HepG2 (cell line): Measurements from ENCODE around the gene ZNF213. TPM values are rescaled to one million over a fixed set of nuclear protein-coding genes. Genes with fewer than 3 reads are reported as not detected.

ENCODE experiments used
- GATA4 ChIP-seq: sonication (generic); IDR thresholded peaks from 2 replicates; pipeline ENCODE4 v1.6.1; 2016; ENCODE audit warnings: antibody characterized with exemption, low read depth, borderline replicate concordance
- MAFK ChIP-seq, 2 experiments: IDR thresholded peaks in 1 of 2; conservative IDR thresholded peaks in 1 of 2; 2 replicates each; pipeline ENCODE4 v1.6.1; 2011; ENCODE audit warnings: improper control_type of control experiment in 2 of 2, low read length in 2 of 2
- MAX ChIP-seq: IDR thresholded peaks from 2 replicates; pipeline ENCODE4 v1.6.1; 2012; ENCODE audit warnings: inconsistent platforms
- PHF5A ChIP-seq: IDR thresholded peaks from one replicate; pipeline ENCODE4 v1.6.1; 2018; ENCODE audit warnings: low read depth, missing genetic modification reagents; ENCODE audit not compliant: unreplicated experiment
- TAF1 ChIP-seq: sonication (generic); formaldehyde crosslinking; IDR thresholded peaks from 2 replicates; pipeline ENCODE4 v1.4.0; 2020; ENCODE audit warnings: missing genetic modification reagents
- THAP11 ChIP-seq: IDR thresholded peaks from 2 replicates; pipeline ENCODE4 v1.6.1; 2016; ENCODE audit warnings: missing biosample characterization, missing genetic modification reagents
- YEATS4 ChIP-seq: sonication (generic); formaldehyde crosslinking; IDR thresholded peaks from 2 replicates; pipeline ENCODE4 v1.4.0; 2020; ENCODE audit warnings: missing genetic modification reagents, borderline replicate concordance
- ZBTB14 ChIP-seq: sonication (generic); formaldehyde crosslinking; IDR thresholded peaks from 2 replicates; pipeline ENCODE4 v1.4.0; 2020; ENCODE audit warnings: missing genetic modification reagents
- ZNF142 ChIP-seq: sonication (generic); formaldehyde crosslinking; IDR thresholded peaks from 2 replicates; pipeline ENCODE4 v1.4.0; 2020; ENCODE audit warnings: missing genetic modification reagents
- ZNF256 ChIP-seq: sonication (generic); formaldehyde crosslinking; conservative IDR thresholded peaks from 2 replicates; pipeline ENCODE4 v1.4.0; 2020; ENCODE audit warnings: missing genetic modification reagents
- ZNF556 ChIP-seq: sonication (generic); formaldehyde crosslinking; IDR thresholded peaks from 2 replicates; pipeline ENCODE4 v1.4.0; 2020; ENCODE audit warnings: mild to moderate bottlenecking, missing genetic modification reagents, borderline replicate concordance
- ZNF570 ChIP-seq: sonication (generic); formaldehyde crosslinking; IDR thresholded peaks from 2 replicates; pipeline ENCODE4 v1.4.0; 2020; ENCODE audit warnings: mild to moderate bottlenecking, missing genetic modification reagents, borderline replicate concordance
- ZNF746 ChIP-seq: sonication (generic); formaldehyde crosslinking; IDR thresholded peaks from 2 replicates; pipeline ENCODE4 v1.8.0; 2022; ENCODE audit warnings: mild to moderate bottlenecking, missing genetic modification reagents
- ZNF768 ChIP-seq: sonication (generic); formaldehyde crosslinking; IDR thresholded peaks from 2 replicates; pipeline ENCODE4 v1.4.0; 2020; ENCODE audit warnings: missing genetic modification reagents
- ZSCAN21 ChIP-seq: sonication (generic); formaldehyde crosslinking; IDR thresholded peaks from 2 replicates; pipeline ENCODE4 v1.8.0; 2022; ENCODE audit warnings: mild to moderate bottlenecking, missing genetic modification reagents, moderate library complexity, borderline replicate concordance
- polyA plus RNA-seq, 8 experiments: library from polyadenylated mRNA; depleted of rRNA in 3 of 8; stranded (reverse) in 7 of 8; unstranded in 1 of 8; fragments of >200 nt; fragmentation: Illumina TruSeq in 4 of 8; extraction: Trizol in 4 of 8; gene quantifications; 2 replicates each; pipeline versions ENCODE4 v1.2.1 to v1.2.3, GENCODE V29; 2011 to 2016; ENCODE audit warnings: low read depth in 4 of 8, missing spikeins in 1 of 8, mixed read lengths in 1 of 8; ENCODE audit not compliant: insufficient read depth in 1 of 8
- total RNA-seq, 5 experiments: library from RNA; depleted of rRNA; stranded (reverse); fragments of >200 nt; fragmentation: Illumina TruSeq; extraction: Trizol; gene quantifications; 2 replicates each; pipeline ENCODE4 v1.2.3, GENCODE V29; 2016; ENCODE audit warnings: low read depth in 1 of 5
- TF ChIP-seq, protein P1 (sequence below): sonication (generic); formaldehyde crosslinking; conservative IDR thresholded peaks from 2 replicates; pipeline ENCODE4 v1.8.0; 2022; ENCODE audit warnings: mild to moderate bottlenecking, moderate library complexity, missing genetic modification reagents
- TF ChIP-seq, protein P2 (sequence below): sonication (generic); formaldehyde crosslinking; IDR thresholded peaks from 2 replicates; pipeline ENCODE4 v1.4.0; 2020; ENCODE audit warnings: mild to moderate bottlenecking, missing genetic modification reagents

Gene ZNF213
- total and polyA plus RNA-seq, 2 of the 13 experiments (the other 11 are each of a cell fraction or from before 2014, with no cell fraction given), result 0.59 to 0.97 TPM

GRCh38 chr16:3135126-3135715 lies 392 bp downstream of the ZNF213 start (continued):
- no peak for TF ChIP-seq ZNF570 (CRISPR knock-in tag)
- peak; percentile 5; the same call in 1 of the 2 replicates for TF ChIP-seq ZSCAN21 (CRISPR knock-in tag)
- no peak for TF ChIP-seq ZNF142
- TF ChIP-seq ZNF256 (CRISPR knock-in tag), result peak; percentile 52; the same call in 1 of the 2 replicates
- TF ChIP-seq YEATS4 (CRISPR knock-in tag), result peak; percentile 19; the same call in 1 of the 2 replicates
- TF ChIP-seq THAP11 (CRISPR knock-in tag), result no peak
- TF ChIP-seq MAFK (conservative IDR thresholded peaks at IDR 0.05 in 1 of 2, IDR thresholded peaks at IDR 0.05 in 1 of 2; ENCODE audit: low read length in 2 of 2), result no peak
- TF ChIP-seq MAX, result peak; percentile 37; the same call in 1 of the 2 replicates
- TF ChIP-seq ZNF556 (CRISPR knock-in tag), result no peak; the same call in 1 of the 2 replicates
- no peak for TF ChIP-seq GATA4
- TF ChIP-seq ZNF746 (CRISPR knock-in tag), result no peak
- TF ChIP-seq, protein P1, sequence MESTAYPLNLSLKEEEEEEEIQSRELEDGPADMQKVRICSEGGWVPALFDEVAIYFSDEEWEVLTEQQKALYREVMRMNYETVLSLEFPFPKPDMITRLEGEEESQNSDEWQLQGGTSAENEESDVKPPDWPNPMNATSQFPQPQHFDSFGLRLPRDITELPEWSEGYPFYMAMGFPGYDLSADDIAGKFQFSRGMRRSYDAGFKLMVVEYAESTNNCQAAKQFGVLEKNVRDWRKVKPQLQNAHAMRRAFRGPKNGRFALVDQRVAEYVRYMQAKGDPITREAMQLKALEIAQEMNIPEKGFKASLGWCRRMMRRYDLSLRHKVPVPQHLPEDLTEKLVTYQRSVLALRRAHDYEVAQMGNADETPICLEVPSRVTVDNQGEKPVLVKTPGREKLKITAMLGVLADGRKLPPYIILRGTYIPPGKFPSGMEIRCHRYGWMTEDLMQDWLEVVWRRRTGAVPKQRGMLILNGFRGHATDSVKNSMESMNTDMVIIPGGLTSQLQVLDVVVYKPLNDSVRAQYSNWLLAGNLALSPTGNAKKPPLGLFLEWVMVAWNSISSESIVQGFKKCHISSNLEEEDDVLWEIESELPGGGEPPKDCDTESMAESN (CRISPR knock-in tag), result no peak; the same call in 1 of the 2 replicates
- peak; percentile 60; the same call in 1 of the 2 replicates for TF ChIP-seq TAF1 (CRISPR knock-in tag)
- TF ChIP-seq ZBTB14, result peak; percentile 64; the same call in 1 of the 2 replicates
- TF ChIP-seq, protein P2, sequence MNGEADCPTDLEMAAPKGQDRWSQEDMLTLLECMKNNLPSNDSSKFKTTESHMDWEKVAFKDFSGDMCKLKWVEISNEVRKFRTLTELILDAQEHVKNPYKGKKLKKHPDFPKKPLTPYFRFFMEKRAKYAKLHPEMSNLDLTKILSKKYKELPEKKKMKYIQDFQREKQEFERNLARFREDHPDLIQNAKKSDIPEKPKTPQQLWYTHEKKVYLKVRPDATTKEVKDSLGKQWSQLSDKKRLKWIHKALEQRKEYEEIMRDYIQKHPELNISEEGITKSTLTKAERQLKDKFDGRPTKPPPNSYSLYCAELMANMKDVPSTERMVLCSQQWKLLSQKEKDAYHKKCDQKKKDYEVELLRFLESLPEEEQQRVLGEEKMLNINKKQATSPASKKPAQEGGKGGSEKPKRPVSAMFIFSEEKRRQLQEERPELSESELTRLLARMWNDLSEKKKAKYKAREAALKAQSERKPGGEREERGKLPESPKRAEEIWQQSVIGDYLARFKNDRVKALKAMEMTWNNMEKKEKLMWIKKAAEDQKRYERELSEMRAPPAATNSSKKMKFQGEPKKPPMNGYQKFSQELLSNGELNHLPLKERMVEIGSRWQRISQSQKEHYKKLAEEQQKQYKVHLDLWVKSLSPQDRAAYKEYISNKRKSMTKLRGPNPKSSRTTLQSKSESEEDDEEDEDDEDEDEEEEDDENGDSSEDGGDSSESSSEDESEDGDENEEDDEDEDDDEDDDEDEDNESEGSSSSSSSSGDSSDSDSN (CRISPR knock-in tag), result peak; percentile 89
- TF ChIP-seq ZNF768, result peak; percentile 50; the same call in 1 of the 2 replicates
- TF ChIP-seq PHF5A (CRISPR knock-in tag), result no peak
